GM10847 (cell line): ENCODE measurements around the gene IPO13.

Experiments
- POLR2A ChIP-seq: IDR thresholded peaks from 2 replicates; pipeline ENCODE4 v1.6.1; 2011; ENCODE audit not compliant: insufficient read length; ENCODE audit errors: extremely low read depth

The IPO13 gene

GRCh38 chr1:43954036-43954435 lies 7.3 kb downstream of the IPO13 start:
- no peak for TF ChIP-seq POLR2A

GRCh38 chr1:43956234-43956633 lies 9.5 kb downstream of the IPO13 start:
- TF ChIP-seq POLR2A, result no peak

GRCh38 chr1:43957407-43958040 lies 10.8 kb downstream of the IPO13 start:
- TF ChIP-seq POLR2A, result no peak

GRCh38 chr1:43958351-43959255 lies 11.9 kb downstream of the IPO13 start:
- no peak for TF ChIP-seq POLR2A

GRCh38 chr1:43960798-43961197 lies 14.0 kb downstream of the IPO13 start:
- TF ChIP-seq POLR2A, result no peak

GRCh38 chr1:43961692-43962091 lies 14.9 kb downstream of the IPO13 start:
- TF ChIP-seq POLR2A, result no peak

GRCh38 chr1:43962324-43962723 lies 15.6 kb downstream of the IPO13 start:
- no peak for TF ChIP-seq POLR2A

- no peak for TF ChIP-seq POLR2A
Measured at GRCh38 chr1:43963006-43963405, 16.3 kb downstream of the IPO13 start.

- TF ChIP-seq POLR2A, result no peak
Measured at GRCh38 chr1:43963890-43964289, 17.1 kb downstream of the IPO13 start.

- no peak for TF ChIP-seq POLR2A
Measured at GRCh38 chr1:43965316-43965715, 18.6 kb downstream of the IPO13 start.

- TF ChIP-seq POLR2A, result no peak
Measured at GRCh38 chr1:43968348-43968948, 21.7 kb downstream of the IPO13 start.

GRCh38 chr1:43969416-43969745 lies 22.6 kb downstream of the IPO13 start:
- no peak for TF ChIP-seq POLR2A

- TF ChIP-seq POLR2A, result peak; percentile 27
Measured at GRCh38 chr1:43969746-43970466, 23.2 kb downstream of the IPO13 start, which contains the start of gene DPH2. Gene DPH2, plus strand, starts transcription at chr1:43970010. Its CDS starts 166 bp downstream, at chr1:43970176.

GRCh38 chr1:43970502-43970901 lies 23.8 kb downstream of the IPO13 start:
- no peak for TF ChIP-seq POLR2A

GRCh38 chr1:43970911-43971310 lies 24.2 kb downstream of the IPO13 start:
- TF ChIP-seq POLR2A, result no peak
